ENCODE measurements around the gene FANCI.

DNA sequence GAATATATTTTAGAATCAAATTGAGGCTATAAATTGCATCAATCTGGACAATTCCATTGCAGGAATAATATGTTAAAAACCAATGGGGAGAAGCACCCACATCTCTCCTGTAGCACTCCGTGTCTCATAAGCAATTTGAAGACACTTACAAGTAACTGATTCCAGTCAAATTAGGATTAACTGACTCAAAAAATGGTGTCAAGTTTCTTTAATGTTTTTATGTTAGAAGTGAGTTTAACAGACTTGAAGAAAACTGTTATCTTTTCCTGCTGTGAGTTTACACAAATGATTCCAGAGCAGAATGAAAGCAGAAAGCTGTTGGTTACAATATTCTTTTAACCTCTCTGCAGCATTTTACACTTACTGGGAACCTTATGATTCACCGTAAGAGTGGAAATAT, 45.6 kb upstream of the FANCI start:
- TF ChIP-seq, protein P1, sequence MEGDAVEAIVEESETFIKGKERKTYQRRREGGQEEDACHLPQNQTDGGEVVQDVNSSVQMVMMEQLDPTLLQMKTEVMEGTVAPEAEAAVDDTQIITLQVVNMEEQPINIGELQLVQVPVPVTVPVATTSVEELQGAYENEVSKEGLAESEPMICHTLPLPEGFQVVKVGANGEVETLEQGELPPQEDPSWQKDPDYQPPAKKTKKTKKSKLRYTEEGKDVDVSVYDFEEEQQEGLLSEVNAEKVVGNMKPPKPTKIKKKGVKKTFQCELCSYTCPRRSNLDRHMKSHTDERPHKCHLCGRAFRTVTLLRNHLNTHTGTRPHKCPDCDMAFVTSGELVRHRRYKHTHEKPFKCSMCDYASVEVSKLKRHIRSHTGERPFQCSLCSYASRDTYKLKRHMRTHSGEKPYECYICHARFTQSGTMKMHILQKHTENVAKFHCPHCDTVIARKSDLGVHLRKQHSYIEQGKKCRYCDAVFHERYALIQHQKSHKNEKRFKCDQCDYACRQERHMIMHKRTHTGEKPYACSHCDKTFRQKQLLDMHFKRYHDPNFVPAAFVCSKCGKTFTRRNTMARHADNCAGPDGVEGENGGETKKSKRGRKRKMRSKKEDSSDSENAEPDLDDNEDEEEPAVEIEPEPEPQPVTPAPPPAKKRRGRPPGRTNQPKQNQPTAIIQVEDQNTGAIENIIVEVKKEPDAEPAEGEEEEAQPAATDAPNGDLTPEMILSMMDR (IDR thresholded peaks at IDR 0.05), result no peak
- no peak for TF ChIP-seq POLR2A (IDR thresholded peaks at IDR 0.05)

Data from body of pancreas (tissue), 4 donors.